GM06990 (cell line): Measurements from ENCODE around the gene TIMP3.

Experiments
- DNase-seq: peaks from one replicate; pipeline ENCODE4 v3.0.0-alpha.2; 2011; ENCODE audit not compliant: insufficient read length; ENCODE audit errors: extremely low read depth
- H3K27me3 ChIP-seq: replicated peaks from 2 replicates; pipeline ENCODE4 v1.6.0; 2011; ENCODE audit warnings: low read length; ENCODE audit not compliant: control insufficient read depth, insufficient read depth
- H3K36me3 ChIP-seq: 2 replicates; pipeline ENCODE4 v1.5.1; 2011; ENCODE audit warnings: low read length; ENCODE audit not compliant: control insufficient read depth, insufficient read depth
- H3K4me3 ChIP-seq: replicated peaks from 2 replicates; pipeline ENCODE4 v1.5.1; 2011; ENCODE audit warnings: low read depth, mild to moderate bottlenecking, control low read depth, low read length
- TF ChIP-seq, protein P1 (sequence below): IDR thresholded peaks from 2 replicates; pipeline ENCODE4 v1.5.1; 2011; ENCODE audit warnings: low read length, control low read depth, mild to moderate bottlenecking, inconsistent platforms; ENCODE audit not compliant: insufficient read depth, poor library complexity, severe bottlenecking

Gene TIMP3

DNA sequence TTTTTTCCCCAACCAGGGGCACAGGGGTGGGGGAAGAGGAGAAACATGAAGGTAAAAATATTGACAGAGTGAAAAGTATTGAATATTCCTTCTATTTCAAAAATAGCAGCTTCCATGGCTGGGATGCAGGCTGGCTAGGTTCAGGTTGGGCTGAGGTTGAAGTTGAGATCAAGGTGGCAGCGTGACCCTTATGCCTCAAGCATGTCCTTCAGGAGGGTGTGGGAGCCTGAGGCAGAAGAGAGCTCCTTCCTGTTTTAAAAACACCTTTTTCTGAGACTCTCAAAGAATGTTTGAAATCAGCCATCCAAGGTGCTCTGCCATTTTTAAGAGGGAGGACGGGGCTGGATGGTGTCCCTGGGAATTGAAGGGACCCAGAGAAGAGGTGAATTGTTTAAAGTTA lies 29.5 kb downstream of the TIMP3 start:
- no peak for DNase-seq
- no peaks in the 10 kb centered on the region for H3K36me3 ChIP-seq
- TF ChIP-seq, protein P1, sequence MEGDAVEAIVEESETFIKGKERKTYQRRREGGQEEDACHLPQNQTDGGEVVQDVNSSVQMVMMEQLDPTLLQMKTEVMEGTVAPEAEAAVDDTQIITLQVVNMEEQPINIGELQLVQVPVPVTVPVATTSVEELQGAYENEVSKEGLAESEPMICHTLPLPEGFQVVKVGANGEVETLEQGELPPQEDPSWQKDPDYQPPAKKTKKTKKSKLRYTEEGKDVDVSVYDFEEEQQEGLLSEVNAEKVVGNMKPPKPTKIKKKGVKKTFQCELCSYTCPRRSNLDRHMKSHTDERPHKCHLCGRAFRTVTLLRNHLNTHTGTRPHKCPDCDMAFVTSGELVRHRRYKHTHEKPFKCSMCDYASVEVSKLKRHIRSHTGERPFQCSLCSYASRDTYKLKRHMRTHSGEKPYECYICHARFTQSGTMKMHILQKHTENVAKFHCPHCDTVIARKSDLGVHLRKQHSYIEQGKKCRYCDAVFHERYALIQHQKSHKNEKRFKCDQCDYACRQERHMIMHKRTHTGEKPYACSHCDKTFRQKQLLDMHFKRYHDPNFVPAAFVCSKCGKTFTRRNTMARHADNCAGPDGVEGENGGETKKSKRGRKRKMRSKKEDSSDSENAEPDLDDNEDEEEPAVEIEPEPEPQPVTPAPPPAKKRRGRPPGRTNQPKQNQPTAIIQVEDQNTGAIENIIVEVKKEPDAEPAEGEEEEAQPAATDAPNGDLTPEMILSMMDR, result no peak
- H3K27me3 ChIP-seq, result no peaks in the 10 kb centered on the region; the same call in 1 of the 2 replicates
- H3K4me3 ChIP-seq, result no peak overlapping the region

- no peaks in the 10 kb centered on the region for H3K36me3 ChIP-seq
- H3K27me3 ChIP-seq, result no peaks in the 10 kb centered on the region; the same call in 1 of the 2 replicates
- TF ChIP-seq, protein P1, result no peak
- no peak overlapping the region for H3K4me3 ChIP-seq
- DNase-seq, result no peak
Measured at GRCh38 chr22:32831584-32831983, 30.1 kb downstream of the TIMP3 start.

- no peak for DNase-seq
- TF ChIP-seq, protein P1, result no peak
- Histone ChIP-seq H3K4me3 (no peak overlapping the region), H3K36me3 (no peaks in the 10 kb centered on the region), H3K27me3 (no peaks in the 10 kb centered on the region; the same call in 1 of the 2 replicates)
Measured at GRCh38 chr22:32832174-32832573, 30.7 kb downstream of the TIMP3 start.

DNA sequence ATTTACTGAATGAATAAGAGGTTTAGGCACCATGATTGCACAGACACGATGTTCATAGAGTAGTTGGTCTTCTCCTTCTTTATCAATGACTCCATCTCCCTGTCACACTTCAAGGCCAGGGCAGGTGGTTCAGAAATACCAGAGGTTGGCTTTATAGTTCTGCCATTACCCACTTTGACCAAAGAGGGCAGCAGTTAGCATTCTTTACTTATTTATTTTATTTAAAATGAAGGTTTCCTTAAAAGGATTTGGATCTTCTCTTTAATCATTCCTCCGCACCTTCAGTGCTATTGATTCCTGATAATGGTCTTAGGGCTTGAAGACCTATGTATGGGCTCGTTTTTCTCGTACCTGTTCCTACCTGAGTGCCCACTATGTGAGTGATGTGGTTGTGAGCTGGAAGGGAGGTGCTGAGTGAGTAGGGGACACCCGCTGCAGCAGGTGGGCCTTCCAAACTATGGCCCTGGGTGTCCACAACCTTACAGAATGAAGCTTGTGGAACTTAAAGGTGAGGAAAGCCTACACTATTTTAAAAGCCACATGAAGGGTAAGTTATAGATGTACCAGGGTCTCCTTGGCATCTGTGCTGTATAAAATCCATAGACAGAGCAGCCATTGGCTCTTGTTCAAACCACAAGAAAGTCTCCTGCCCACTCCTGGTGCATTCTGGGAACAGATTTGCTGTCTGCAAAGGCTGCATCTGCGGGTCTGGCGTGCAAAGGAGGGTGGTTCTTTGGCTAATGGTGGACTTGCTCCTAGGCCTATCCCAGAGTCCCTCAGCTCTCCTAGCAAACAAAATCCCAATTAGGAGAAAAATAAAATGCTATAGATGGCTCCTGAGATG lies 35.0 kb downstream of the TIMP3 start:
- no peak for DNase-seq
- no peaks in the 10 kb centered on the region for H3K36me3 ChIP-seq
- TF ChIP-seq, protein P1, result peak; percentile 48
- no peaks in the 10 kb centered on the region; the same call in none of the 2 replicates for H3K27me3 ChIP-seq
- no peak overlapping the region for H3K4me3 ChIP-seq

- H3K36me3 ChIP-seq, result no peaks in the 10 kb centered on the region
- no peaks in the 10 kb centered on the region; the same call in none of the 2 replicates for H3K27me3 ChIP-seq
- TF ChIP-seq, protein P1, result no peak
Measured at GRCh38 chr22:32837142-32837541, 35.6 kb downstream of the TIMP3 start.

More at GRCh38 chr22:32837142-32837541, 35.6 kb downstream of the TIMP3 start:
- H3K4me3 ChIP-seq, result no peak overlapping the region
- DNase-seq, result no peak
